ENCODE measurements around the gene UBE3A. TPM values are rescaled to one million over a fixed set of nuclear protein-coding genes. Genes with fewer than 3 reads are reported as not detected.

UBE3A gene
- polyA plus RNA-seq, 1 of the 3 experiments (the other 2 are of a cell fraction): 9.7 TPM

GRCh38 chr15:25403771-25404170 is 35.1 kb downstream of the UBE3A start:
- DNase-seq: no peak
- Histone ChIP-seq H3K9ac (no peak overlapping the region), H3K36me3 (replicated peaks in 1 of 2; ENCODE audit: control insufficient read depth in 1 of 2, insufficient read depth in 2 of 2, low read length in 1 of 2) (peaks cover 42 to 77% of the 10 kb centered on the region in 2 experiments), H3F3A (replicated peaks; ENCODE audit: insufficient read depth) (no peaks in the 10 kb centered on the region), H3K4me3 (ENCODE audit: low read depth in 2 of 2, low read length in 1 of 2) (no peak overlapping the region), H3K9me3 (no peaks in the 10 kb centered on the region), H3K4me2 (no peak overlapping the region), H4K20me1 (ENCODE audit: insufficient read depth) (peaks cover 10% of the 10 kb centered on the region), H3K79me2 (ENCODE audit: insufficient read depth) (peaks cover 90% of the 10 kb centered on the region), H3K9me2 (no peaks in the 10 kb centered on the region), H2AFZ (ENCODE audit: low read depth) (no peak overlapping the region), H3K27ac (ENCODE audit: low read depth in 2 of 2, low read length in 1 of 2) (no peak overlapping the region), H3K27me3 (ENCODE audit: insufficient read depth) (no peaks in the 10 kb centered on the region), H3K4me1 (ENCODE audit: control insufficient read depth in 1 of 2, insufficient read depth in 2 of 2, low read depth in 1 of 2, low read length in 1 of 2) (no peaks in the 10 kb centered on the region; a peak in 2 of 4 replicates)
- ChIA-PET POLR2A (no interaction called here), CTCF (no interaction called here)
- 93% methylated on average over 2 of the region's 2 CpGs for WGBS (ENCODE audit: low lambda C conversion rate)
- no peak for TF ChIP-seq RFX5 (IDR thresholded peaks at IDR 0.05; ENCODE audit: low read length)
- TF ChIP-seq YY1 (IDR thresholded peaks at IDR 0.05; ENCODE audit: low read depth): no peak
- TF ChIP-seq USF2 (IDR thresholded peaks at IDR 0.05; ENCODE audit: borderline replicate concordance, low read depth, low read length): no peak
- TF ChIP-seq POLR2AphosphoS5 (IDR thresholded peaks at IDR 0.05; ENCODE audit: low read depth, low read length): no peak
- TF ChIP-seq, protein P1, sequence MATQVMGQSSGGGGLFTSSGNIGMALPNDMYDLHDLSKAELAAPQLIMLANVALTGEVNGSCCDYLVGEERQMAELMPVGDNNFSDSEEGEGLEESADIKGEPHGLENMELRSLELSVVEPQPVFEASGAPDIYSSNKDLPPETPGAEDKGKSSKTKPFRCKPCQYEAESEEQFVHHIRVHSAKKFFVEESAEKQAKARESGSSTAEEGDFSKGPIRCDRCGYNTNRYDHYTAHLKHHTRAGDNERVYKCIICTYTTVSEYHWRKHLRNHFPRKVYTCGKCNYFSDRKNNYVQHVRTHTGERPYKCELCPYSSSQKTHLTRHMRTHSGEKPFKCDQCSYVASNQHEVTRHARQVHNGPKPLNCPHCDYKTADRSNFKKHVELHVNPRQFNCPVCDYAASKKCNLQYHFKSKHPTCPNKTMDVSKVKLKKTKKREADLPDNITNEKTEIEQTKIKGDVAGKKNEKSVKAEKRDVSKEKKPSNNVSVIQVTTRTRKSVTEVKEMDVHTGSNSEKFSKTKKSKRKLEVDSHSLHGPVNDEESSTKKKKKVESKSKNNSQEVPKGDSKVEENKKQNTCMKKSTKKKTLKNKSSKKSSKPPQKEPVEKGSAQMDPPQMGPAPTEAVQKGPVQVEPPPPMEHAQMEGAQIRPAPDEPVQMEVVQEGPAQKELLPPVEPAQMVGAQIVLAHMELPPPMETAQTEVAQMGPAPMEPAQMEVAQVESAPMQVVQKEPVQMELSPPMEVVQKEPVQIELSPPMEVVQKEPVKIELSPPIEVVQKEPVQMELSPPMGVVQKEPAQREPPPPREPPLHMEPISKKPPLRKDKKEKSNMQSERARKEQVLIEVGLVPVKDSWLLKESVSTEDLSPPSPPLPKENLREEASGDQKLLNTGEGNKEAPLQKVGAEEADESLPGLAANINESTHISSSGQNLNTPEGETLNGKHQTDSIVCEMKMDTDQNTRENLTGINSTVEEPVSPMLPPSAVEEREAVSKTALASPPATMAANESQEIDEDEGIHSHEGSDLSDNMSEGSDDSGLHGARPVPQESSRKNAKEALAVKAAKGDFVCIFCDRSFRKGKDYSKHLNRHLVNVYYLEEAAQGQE (IDR thresholded peaks at IDR 0.05; ENCODE audit: low read depth, low read length): no peak
- TF ChIP-seq JUND (IDR thresholded peaks at IDR 0.05): no peak
- no peak for TF ChIP-seq FOXJ3 (CRISPR knock-in tag; IDR thresholded peaks at IDR 0.05)
- TF ChIP-seq IRF3 (IDR thresholded peaks at IDR 0.05; ENCODE audit: low read depth, low read length): no peak
- TF ChIP-seq SIN3A (IDR thresholded peaks at IDR 0.05; ENCODE audit: borderline replicate concordance, low read depth, low read length): no peak
- TF ChIP-seq FOXM1 (IDR thresholded peaks at IDR 0.05; ENCODE audit: low read depth): no peak
- no peak for TF ChIP-seq NFIC (IDR thresholded peaks at IDR 0.05; ENCODE audit: borderline replicate concordance)

- no peak overlapping the region for H3K9ac ChIP-seq
- no peaks in the 10 kb centered on the region for H3K27me3 ChIP-seq (ENCODE audit: insufficient read depth)
- H3K9me2 ChIP-seq: no peaks in the 10 kb centered on the region
- H3K27ac ChIP-seq (ENCODE audit: low read depth in 2 of 2, low read length in 1 of 2): no peak overlapping the region
- H3K4me1 ChIP-seq (ENCODE audit: control insufficient read depth in 1 of 2, insufficient read depth in 2 of 2, low read depth in 1 of 2, low read length in 1 of 2): no peaks in the 10 kb centered on the region; a peak in 1 of 4 replicates
- CTCF ChIA-PET: interaction anchor here (0.7 to 1.3 kb wide), 3 partner anchors 8 to 45 kb away, joined by 3 to 4 read pairs (median 3); no protein-coding TSS in a partner anchor
- 100% methylated on average over 1 of the region's 2 CpGs for WGBS (ENCODE audit: low lambda C conversion rate)
- no peak for TF ChIP-seq RFX5 (IDR thresholded peaks at IDR 0.05; ENCODE audit: low read length)
- no peak for TF ChIP-seq TCF12 (IDR thresholded peaks at IDR 0.05)
- no peak for TF ChIP-seq NFIC (IDR thresholded peaks at IDR 0.05; ENCODE audit: borderline replicate concordance)
- TF ChIP-seq CHD2 (IDR thresholded peaks at IDR 0.05; ENCODE audit: low read length, partially characterized antibody): no peak
- TF ChIP-seq, protein P2, sequence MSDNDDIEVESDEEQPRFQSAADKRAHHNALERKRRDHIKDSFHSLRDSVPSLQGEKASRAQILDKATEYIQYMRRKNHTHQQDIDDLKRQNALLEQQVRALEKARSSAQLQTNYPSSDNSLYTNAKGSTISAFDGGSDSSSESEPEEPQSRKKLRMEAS (IDR thresholded peaks at IDR 0.05; ENCODE audit: low read depth): no peak
- no peak for TF ChIP-seq SIN3A (IDR thresholded peaks at IDR 0.05; ENCODE audit: borderline replicate concordance, low read depth, low read length)
- no peak for TF ChIP-seq PBX3 (IDR thresholded peaks at IDR 0.05)
- TF ChIP-seq, protein P3, sequence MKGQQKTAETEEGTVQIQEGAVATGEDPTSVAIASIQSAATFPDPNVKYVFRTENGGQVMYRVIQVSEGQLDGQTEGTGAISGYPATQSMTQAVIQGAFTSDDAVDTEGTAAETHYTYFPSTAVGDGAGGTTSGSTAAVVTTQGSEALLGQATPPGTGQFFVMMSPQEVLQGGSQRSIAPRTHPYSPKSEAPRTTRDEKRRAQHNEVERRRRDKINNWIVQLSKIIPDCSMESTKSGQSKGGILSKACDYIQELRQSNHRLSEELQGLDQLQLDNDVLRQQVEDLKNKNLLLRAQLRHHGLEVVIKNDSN (IDR thresholded peaks at IDR 0.05; ENCODE audit: borderline replicate concordance, low read depth): no peak
- no peak for TF ChIP-seq ELF1 (IDR thresholded peaks at IDR 0.05)
- H2AFZ ChIP-seq (ENCODE audit: low read depth): no peak overlapping the region
- no peak overlapping the region; a peak in 1 of 4 replicates for H3K4me3 ChIP-seq (ENCODE audit: low read depth in 2 of 2, low read length in 1 of 2)
- H4K20me1 ChIP-seq (ENCODE audit: insufficient read depth): 0 out of 2 replicates have a peak, but pooled peaks cover 4% of the 10 kb centered on the region
- H3K36me3 ChIP-seq (replicated peaks in 1 of 2; ENCODE audit: control insufficient read depth in 1 of 2, insufficient read depth in 2 of 2, low read length in 1 of 2): peaks cover 42 to 65% of the 10 kb centered on the region in 2 experiments
- H3K9me3 ChIP-seq: no peaks in the 10 kb centered on the region
- H3K79me2 ChIP-seq (ENCODE audit: insufficient read depth): peaks cover 87% of the 10 kb centered on the region
- POLR2A ChIA-PET: no interaction called here
- DNase-seq: no peak
- no peaks in the 10 kb centered on the region for H3F3A ChIP-seq (replicated peaks; ENCODE audit: insufficient read depth)
- H3K4me2 ChIP-seq: no peak overlapping the region
These were observed 36.5 kb downstream of the UBE3A start for GRCh38 chr15:25402342-25402741.

Measured in SK-N-SH (cell line).